AG09309 (cell line): ENCODE measurements around the gene PRRX1.
A peak's percentile ranks its signal among the peaks of the same experiment; 100 is the strongest.

ENCODE experiments used
- DNase-seq: peaks from one replicate; pipeline ENCODE4 v3.0.0-alpha.2; 2010; ENCODE audit warnings: low read depth
- H3K4me3 ChIP-seq: 2 replicates; pipeline ENCODE4 v1.5.1; 2011; ENCODE audit warnings: mild to moderate bottlenecking, low read depth, low read length, moderate library complexity; ENCODE audit not compliant: control insufficient read depth
- CTCF ChIP-seq: IDR thresholded peaks from 2 replicates; pipeline ENCODE4 v1.5.1; 2011; ENCODE audit warnings: mild to moderate bottlenecking, low read depth, low read length, inconsistent platforms; ENCODE audit not compliant: insufficient read depth, control insufficient read depth; ENCODE audit errors: missing control alignments

Gene PRRX1

GRCh38 chr1:170727963-170728362 is 64.0 kb downstream of the PRRX1 start:
- TF ChIP-seq CTCF: no peak
- no peak for DNase-seq
- no peak overlapping the region for H3K4me3 ChIP-seq

GRCh38 chr1:170729225-170730002 is 65.5 kb downstream of the PRRX1 start:
- peak; percentile 48 for DNase-seq
- H3K4me3 ChIP-seq: no peak overlapping the region
- no peak for TF ChIP-seq CTCF

GRCh38 chr1:170730014-170730413 is 66.1 kb downstream of the PRRX1 start:
- no peak for DNase-seq
- no peak for TF ChIP-seq CTCF

GRCh38 chr1:170730438-170730837 is 66.5 kb downstream of the PRRX1 start:
- TF ChIP-seq CTCF: no peak

More at GRCh38 chr1:170730014-170730413, 66.1 kb downstream of the PRRX1 start:
- H3K4me3 ChIP-seq: no peak overlapping the region

GRCh38 chr1:170731566-170732251 is 67.8 kb downstream of the PRRX1 start:
- no peak for DNase-seq
- H3K4me3 ChIP-seq: no peak overlapping the region
- no peak for TF ChIP-seq CTCF

More at GRCh38 chr1:170730438-170730837, 66.5 kb downstream of the PRRX1 start:
- no peak for DNase-seq
- H3K4me3 ChIP-seq: no peak overlapping the region

GRCh38 chr1:170732252-170732588 is 68.3 kb downstream of the PRRX1 start:
- TF ChIP-seq CTCF: no peak
- DNase-seq: peak; percentile 31
- no peak overlapping the region for H3K4me3 ChIP-seq
